Measurements from ENCODE around the gene COMT.
A peak's percentile ranks its signal among the peaks of the same experiment; 100 is the strongest.
"Not testable (repeated sequence)": the region's sequence is repeated elsewhere in the genome, so short reads cannot be mapped to it uniquely, and the experiment has no call there.

The COMT gene

DNA sequence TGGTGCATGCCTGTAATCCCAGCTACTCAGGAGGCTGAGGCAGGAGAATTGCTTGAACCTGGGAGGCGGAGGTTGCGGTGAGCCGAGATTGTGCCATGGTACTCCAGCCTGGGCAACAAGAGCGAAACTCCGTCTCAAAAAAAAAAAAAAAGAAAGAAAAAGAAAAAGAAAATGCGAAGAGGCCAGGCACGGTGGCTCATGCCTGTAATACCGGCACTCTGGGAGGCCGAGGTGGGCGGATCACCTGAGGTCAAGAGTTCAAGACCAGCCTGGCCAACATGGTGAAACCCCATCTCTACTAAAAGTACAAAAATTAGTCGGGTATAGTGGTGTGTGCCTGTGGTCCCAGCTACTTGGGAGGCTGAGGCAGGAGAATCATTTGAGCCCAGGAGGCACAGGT is 15.5 kb upstream of the COMT start:
- DNase-seq (ENCODE audit: low read depth, low spot score); H3K27ac ChIP-seq: not testable (repeated sequence)

GRCh38 chr22:19927696-19928095 is 13.9 kb upstream of the COMT start:
- no peak overlapping the region for H3K27ac ChIP-seq
- DNase-seq (ENCODE audit: low read depth, low spot score), result no peak

GRCh38 chr22:19928207-19928606 is 13.4 kb upstream of the COMT start:
- no peak overlapping the region for H3K27ac ChIP-seq
- no peak for DNase-seq (ENCODE audit: low read depth, low spot score)

- DNase-seq (ENCODE audit: low read depth, low spot score), result no peak
- no peak overlapping the region for H3K27ac ChIP-seq
Observed at GRCh38 chr22:19929586-19930550, 11.7 kb upstream of the COMT start.

- no peak for DNase-seq (ENCODE audit: low read depth, low spot score)
- no peak overlapping the region for H3K27ac ChIP-seq
Observed at GRCh38 chr22:19930551-19931486, 10.8 kb upstream of the COMT start.

DNA sequence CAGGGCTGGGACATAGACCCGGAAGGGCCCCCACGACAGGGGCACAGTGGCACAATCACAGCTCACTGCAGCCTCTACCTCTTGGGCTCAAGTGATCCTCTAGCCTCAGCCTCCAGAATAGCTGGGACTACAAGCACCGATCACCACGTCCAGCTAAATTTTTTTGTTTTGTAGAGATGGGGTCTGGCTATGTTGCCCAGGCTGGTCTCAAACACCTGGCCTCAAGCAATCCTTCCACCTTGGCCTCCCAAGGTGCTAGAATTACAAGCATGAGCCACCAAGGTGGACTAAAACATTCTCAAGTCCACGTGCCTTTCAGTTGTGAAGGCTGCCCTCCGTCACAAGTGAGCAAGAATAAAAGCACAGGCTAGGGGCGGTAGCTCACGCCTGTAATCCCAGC is 10.1 kb upstream of the COMT start:
- H3K27ac ChIP-seq, result no peak overlapping the region
- no peak for DNase-seq (ENCODE audit: low read depth, low spot score)

- no peak for DNase-seq (ENCODE audit: low read depth, low spot score)
- no peak overlapping the region for H3K27ac ChIP-seq
Observed at GRCh38 chr22:19932367-19933206, 9.0 kb upstream of the COMT start.

GRCh38 chr22:19933341-19934241 is 8.0 kb upstream of the COMT start:
- no peak for DNase-seq (ENCODE audit: low read depth, low spot score)
- H3K27ac ChIP-seq, result no peak overlapping the region

- not testable (repeated sequence) for DNase-seq (ENCODE audit: low read depth, low spot score); H3K27ac ChIP-seq
Observed at GRCh38 chr22:19935123-19935718, 6.4 kb upstream of the COMT start.

DNA sequence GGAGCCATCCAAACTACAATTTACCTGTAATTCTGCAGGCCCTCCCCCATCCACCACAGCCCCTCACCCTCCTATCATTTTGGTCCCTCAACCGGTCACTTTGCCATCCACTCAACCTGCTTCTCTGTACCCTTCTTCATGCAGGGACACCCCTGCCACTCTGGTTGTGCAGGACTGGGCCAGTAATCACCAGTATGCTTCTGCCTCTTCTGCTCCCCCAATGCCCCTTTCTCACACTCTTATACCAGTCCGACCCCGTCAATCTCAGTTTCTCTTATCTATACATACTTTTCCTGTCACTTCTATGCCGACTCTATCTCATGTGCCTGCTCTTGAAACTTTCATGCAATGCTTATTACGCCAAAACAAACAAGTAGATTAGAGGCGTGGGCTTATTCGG is 5.1 kb upstream of the COMT start:
- H3K27ac ChIP-seq, result no peak overlapping the region
- no peak for DNase-seq (ENCODE audit: low read depth, low spot score)

- H3K27ac ChIP-seq, result no peak overlapping the region
- DNase-seq (ENCODE audit: low read depth, low spot score), result no peak
Observed at GRCh38 chr22:19937616-19938473, 3.7 kb upstream of the COMT start.

DNA sequence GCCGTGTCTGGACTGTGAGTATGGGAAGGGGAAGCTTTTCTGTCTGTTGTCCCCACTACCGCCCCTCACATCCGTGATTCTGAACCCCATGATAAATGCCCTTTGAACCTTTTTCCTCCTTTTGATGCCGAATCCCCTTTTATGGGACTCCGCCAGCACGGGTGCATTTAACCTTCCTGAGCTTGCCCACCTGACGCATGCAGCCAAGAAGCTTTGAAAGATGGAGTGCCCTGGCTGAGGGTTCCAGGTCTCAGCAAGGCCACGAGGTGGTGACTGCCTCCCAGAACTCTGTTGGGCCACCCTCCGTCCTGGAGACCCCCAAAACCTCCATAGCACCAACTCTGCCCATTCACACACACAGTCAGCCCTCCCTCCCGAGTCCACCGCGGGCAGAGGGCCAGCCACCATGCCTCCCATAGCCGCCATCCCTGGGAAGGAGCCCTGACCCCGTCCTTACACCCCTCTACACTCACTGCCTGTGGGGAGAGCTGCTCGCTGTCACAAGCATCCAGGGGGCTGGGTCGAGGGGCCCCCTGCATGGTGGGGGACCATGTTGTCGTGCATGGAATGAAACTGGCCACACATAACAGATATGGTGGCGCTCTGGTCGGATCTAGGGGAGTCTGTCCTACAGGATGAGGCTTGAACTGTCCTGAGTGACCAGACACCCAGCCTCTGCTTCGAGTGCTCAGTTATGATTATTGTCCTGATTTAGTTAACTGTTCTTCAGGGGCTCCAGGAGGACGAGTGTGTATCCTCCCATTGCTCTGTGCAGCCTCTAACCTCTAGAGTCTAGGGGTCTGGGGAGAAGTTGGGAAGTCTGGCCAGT is 822 bp upstream of the COMT start:
- peak overlapping the region; percentile 98 for H3K27ac ChIP-seq
- DNase-seq (ENCODE audit: low read depth, low spot score), result no peak

GRCh38 chr22:19942157-19943081 is 847 bp downstream of the COMT start:
- DNase-seq (ENCODE audit: low read depth, low spot score), result no peak
- H3K27ac ChIP-seq, result peak overlapping the region; percentile 98

GRCh38 chr22:19943082-19944026 is 1.8 kb downstream of the COMT start:
- H3K27ac ChIP-seq, result peak overlapping the region; percentile 98
- DNase-seq (ENCODE audit: low read depth, low spot score), result no peak
